ENCODE measurements around the gene MYO18B.

MYO18B gene

DNA sequence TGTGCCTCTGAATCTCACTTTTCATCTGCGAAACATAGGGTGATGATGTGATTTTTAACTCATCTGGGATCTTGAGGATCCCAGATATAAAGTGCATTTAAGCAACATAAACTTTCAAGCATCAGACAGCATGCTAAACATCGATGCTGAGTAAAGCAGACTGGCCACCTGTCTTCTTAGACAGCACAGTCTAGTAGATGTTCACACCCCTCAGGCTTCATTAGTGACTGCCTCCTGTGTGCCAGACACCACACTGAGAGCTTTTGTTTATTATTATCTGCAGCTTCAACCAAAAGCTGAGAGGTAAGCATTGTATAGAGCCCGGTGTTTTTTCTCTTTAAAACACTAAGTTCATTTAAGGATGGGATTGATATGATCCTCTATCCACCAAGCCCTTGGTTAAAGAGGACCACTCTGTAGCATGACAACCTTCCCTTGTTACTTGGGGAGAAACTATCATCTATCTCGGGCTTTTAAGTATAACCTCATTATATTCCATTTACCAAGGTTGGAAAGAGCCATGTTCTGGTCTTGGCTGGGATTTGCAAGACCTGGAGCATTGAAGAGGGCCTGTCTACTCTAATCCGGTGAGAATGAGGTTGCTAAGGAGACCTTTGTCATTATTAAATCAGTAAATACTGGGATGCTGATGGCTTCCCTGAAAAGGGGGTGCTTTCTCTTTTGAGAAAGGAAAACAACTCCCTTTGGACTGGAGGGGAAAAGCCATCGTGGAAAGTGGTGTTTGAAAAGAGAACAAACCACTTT, 313.0 kb downstream of the MYO18B start:
- TF ChIP-seq, protein P1, sequence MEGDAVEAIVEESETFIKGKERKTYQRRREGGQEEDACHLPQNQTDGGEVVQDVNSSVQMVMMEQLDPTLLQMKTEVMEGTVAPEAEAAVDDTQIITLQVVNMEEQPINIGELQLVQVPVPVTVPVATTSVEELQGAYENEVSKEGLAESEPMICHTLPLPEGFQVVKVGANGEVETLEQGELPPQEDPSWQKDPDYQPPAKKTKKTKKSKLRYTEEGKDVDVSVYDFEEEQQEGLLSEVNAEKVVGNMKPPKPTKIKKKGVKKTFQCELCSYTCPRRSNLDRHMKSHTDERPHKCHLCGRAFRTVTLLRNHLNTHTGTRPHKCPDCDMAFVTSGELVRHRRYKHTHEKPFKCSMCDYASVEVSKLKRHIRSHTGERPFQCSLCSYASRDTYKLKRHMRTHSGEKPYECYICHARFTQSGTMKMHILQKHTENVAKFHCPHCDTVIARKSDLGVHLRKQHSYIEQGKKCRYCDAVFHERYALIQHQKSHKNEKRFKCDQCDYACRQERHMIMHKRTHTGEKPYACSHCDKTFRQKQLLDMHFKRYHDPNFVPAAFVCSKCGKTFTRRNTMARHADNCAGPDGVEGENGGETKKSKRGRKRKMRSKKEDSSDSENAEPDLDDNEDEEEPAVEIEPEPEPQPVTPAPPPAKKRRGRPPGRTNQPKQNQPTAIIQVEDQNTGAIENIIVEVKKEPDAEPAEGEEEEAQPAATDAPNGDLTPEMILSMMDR (IDR thresholded peaks at IDR 0.05; ENCODE audit: low read depth, low read length): no peak
- no peak for TF ChIP-seq EZH2phosphoT487 (IDR thresholded peaks at IDR 0.05; ENCODE audit: low read depth)
- H3K27me3 ChIP-seq (ENCODE audit: low read depth, low read length): no peaks in the 10 kb centered on the region
- H2AFZ ChIP-seq (ENCODE audit: low read depth, low read length): no peak overlapping the region
- H3K79me2 ChIP-seq (ENCODE audit: low read length): no peaks in the 10 kb centered on the region
- no peak overlapping the region for H3K9ac ChIP-seq (ENCODE audit: low read length)
- H3K4me3 ChIP-seq (ENCODE audit: low read length): no peak overlapping the region
- no peaks in the 10 kb centered on the region for H4K20me1 ChIP-seq (ENCODE audit: insufficient read depth, low read length)
- no peaks in the 10 kb centered on the region for H3K9me3 ChIP-seq (ENCODE audit: insufficient read depth, low read length)
- no peak overlapping the region for H3K4me2 ChIP-seq (ENCODE audit: low read length)
- H3K4me1 ChIP-seq (ENCODE audit: low read length): peaks cover 13% of the 10 kb centered on the region
- no peak overlapping the region for H3K27ac ChIP-seq (ENCODE audit: low read length)
- peaks cover 7% of the 10 kb centered on the region for H3K36me3 ChIP-seq (replicated peaks; ENCODE audit: low read depth, low read length)

DNA sequence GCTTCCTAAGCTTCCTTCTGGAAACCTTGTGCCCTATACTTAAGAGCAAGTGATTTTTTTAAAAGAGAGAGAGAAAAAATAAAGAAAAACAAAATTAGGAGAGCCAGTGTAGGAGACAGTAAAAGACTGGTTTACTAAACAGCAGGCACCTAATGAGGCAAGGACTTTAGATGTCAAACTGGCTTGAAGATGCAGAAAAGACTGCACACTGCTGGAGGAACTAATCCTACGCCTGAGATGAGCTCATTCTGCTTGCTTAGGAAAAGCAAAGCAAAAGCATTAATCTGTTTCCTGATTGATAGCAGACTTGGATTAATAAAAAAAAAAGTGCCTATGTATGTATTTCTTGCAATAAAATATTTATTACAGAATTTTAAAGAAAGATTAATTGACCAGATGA, 313.7 kb downstream of the MYO18B start:
- H3K36me3 ChIP-seq (replicated peaks; ENCODE audit: low read depth, low read length): peaks cover 11% of the 10 kb centered on the region
- no peaks in the 10 kb centered on the region for H3K27me3 ChIP-seq (ENCODE audit: low read depth, low read length)
- H3K9ac ChIP-seq (ENCODE audit: low read length): no peak overlapping the region
- H3K79me2 ChIP-seq (ENCODE audit: low read length): no peaks in the 10 kb centered on the region
- H2AFZ ChIP-seq (ENCODE audit: low read depth, low read length): no peak overlapping the region
- no peak for TF ChIP-seq EZH2phosphoT487 (IDR thresholded peaks at IDR 0.05; ENCODE audit: low read depth)
- TF ChIP-seq, protein P1 (IDR thresholded peaks at IDR 0.05; ENCODE audit: low read depth, low read length): no peak
- H4K20me1 ChIP-seq (ENCODE audit: insufficient read depth, low read length): no peaks in the 10 kb centered on the region
- no peak overlapping the region for H3K27ac ChIP-seq (ENCODE audit: low read length)
- H3K4me2 ChIP-seq (ENCODE audit: low read length): no peak overlapping the region
- H3K9me3 ChIP-seq (ENCODE audit: insufficient read depth, low read length): no peaks in the 10 kb centered on the region
- peaks cover 13% of the 10 kb centered on the region for H3K4me1 ChIP-seq (ENCODE audit: low read length)
- no peak overlapping the region for H3K4me3 ChIP-seq (ENCODE audit: low read length)

DNA sequence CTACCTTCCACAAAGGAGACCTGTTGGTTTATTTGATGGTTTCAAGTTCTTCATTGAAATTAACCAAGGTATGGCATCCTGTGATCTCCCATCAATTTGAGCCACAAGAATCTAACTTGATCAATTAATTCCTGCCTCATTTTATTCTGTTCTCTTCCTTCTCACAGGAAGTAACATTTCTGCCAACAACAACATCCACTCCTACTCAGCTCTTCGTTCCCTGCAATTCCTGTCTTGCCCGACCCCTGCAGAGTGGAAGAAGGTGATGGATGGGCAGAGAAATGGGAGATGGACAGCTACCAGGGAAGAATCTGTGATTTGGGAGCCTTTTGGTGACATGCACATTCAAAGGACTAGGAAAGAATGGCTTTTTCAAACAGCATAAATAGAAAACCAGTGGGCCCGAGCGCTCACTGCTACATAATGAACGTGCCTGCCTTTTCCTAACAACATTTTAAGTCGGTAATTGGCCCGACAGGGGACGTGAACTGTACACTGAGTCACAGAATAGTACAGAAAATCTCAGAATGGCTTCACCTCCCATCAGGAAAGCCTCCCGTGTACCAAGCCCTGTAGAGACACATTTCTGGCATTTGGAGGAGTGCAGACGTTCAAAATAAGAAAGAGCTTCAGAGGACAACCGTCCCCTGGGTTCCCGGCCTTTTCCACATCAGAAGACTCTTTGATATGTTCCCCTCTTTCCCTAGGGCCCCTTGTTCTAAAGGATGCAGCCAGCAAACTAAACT, 314.6 kb downstream of the MYO18B start:
- H3K27me3 ChIP-seq (ENCODE audit: low read depth, low read length): no peaks in the 10 kb centered on the region
- H3K79me2 ChIP-seq (ENCODE audit: low read length): no peaks in the 10 kb centered on the region
- H3K4me3 ChIP-seq (ENCODE audit: low read length): no peak overlapping the region
- H3K9ac ChIP-seq (ENCODE audit: low read length): no peak overlapping the region
- TF ChIP-seq, protein P1 (IDR thresholded peaks at IDR 0.05; ENCODE audit: low read depth, low read length): no peak
- no peak for TF ChIP-seq EZH2phosphoT487 (IDR thresholded peaks at IDR 0.05; ENCODE audit: low read depth)
- no peaks in the 10 kb centered on the region for H4K20me1 ChIP-seq (ENCODE audit: insufficient read depth, low read length)
- H3K9me3 ChIP-seq (ENCODE audit: insufficient read depth, low read length): no peaks in the 10 kb centered on the region
- peaks cover 13% of the 10 kb centered on the region for H3K4me1 ChIP-seq (ENCODE audit: low read length)
- H3K27ac ChIP-seq (ENCODE audit: low read length): no peak overlapping the region
- H3K36me3 ChIP-seq (replicated peaks; ENCODE audit: low read depth, low read length): peaks cover 13% of the 10 kb centered on the region
- no peak overlapping the region for H3K4me2 ChIP-seq (ENCODE audit: low read length)
- no peak overlapping the region for H2AFZ ChIP-seq (ENCODE audit: low read depth, low read length)

DNA sequence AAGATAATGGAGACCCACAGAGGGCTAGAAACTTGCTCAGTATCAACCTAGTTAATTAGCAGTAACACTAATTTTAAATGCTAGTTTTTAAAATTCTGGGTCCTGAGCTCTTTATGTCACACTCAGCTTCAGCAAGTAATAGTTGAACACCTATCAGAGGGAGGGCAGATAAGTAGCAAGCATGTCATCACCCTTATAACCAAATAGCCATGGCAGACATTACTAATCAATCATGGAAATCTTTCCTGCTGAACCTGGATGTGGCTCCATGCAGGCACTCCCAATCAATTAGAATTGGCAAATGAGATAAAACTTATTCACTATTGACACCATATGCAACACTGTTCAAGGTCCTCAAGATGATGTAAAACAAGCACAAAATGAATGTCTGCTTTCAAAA, 315.7 kb downstream of the MYO18B start:
- TF ChIP-seq, protein P1 (IDR thresholded peaks at IDR 0.05; ENCODE audit: low read depth, low read length): no peak
- no peak for TF ChIP-seq EZH2phosphoT487 (IDR thresholded peaks at IDR 0.05; ENCODE audit: low read depth)
- Histone ChIP-seq H3K4me1 (ENCODE audit: low read length) (peaks cover 13% of the 10 kb centered on the region), H3K27me3 (ENCODE audit: low read depth, low read length) (no peaks in the 10 kb centered on the region), H3K4me2 (ENCODE audit: low read length) (no peak overlapping the region), H3K9me3 (ENCODE audit: insufficient read depth, low read length) (no peaks in the 10 kb centered on the region), H3K4me3 (ENCODE audit: low read length) (no peak overlapping the region), H4K20me1 (ENCODE audit: insufficient read depth, low read length) (no peaks in the 10 kb centered on the region), H3K27ac (ENCODE audit: low read length) (no peak overlapping the region), H3K79me2 (ENCODE audit: low read length) (no peaks in the 10 kb centered on the region), H3K9ac (ENCODE audit: low read length) (no peak overlapping the region), H3K36me3 (replicated peaks; ENCODE audit: low read depth, low read length) (peaks cover 13% of the 10 kb centered on the region), H2AFZ (ENCODE audit: low read depth, low read length) (no peak overlapping the region)
